Small intestine (tissue), 7 donors: ENCODE data around the gene ZNF419. TPM values are rescaled to one million over a fixed set of nuclear protein-coding genes. Genes with fewer than 3 reads are reported as not detected.
A peak's percentile ranks its signal among the peaks of the same experiment; 100 is the strongest.
"Not testable (repeated sequence)": the region's sequence is repeated elsewhere in the genome, so short reads cannot be mapped to it uniquely, and the experiment has no call there.

ENCODE experiments used
- DNase-seq, 2 donors: peaks; one replicate each; pipeline versions ENCODE4 v3.0.0 to v3.0.0-alpha.2; 2013
- FAIRE-seq: peaks from 2 replicates; lab custom pipeline; 2012; peaks lifted over from hg19 to GRCh38; lab: Jason Lieb, UNC
- H3K27ac ChIP-seq, 3 donors: one replicate each; pipeline ENCODE4 v1.5.1; 2013; ENCODE audit warnings: low read length in 2 of 3, mild to moderate bottlenecking in 2 of 3, control low read depth in 1 of 3, inconsistent platforms in 1 of 3, low read depth in 1 of 3, moderate library complexity in 1 of 3
- H3K27me3 ChIP-seq, 3 donors: one replicate each; pipeline ENCODE4 v1.6.1; 2013; ENCODE audit warnings: low read length in 3 of 3, inconsistent platforms in 1 of 3; ENCODE audit not compliant: control insufficient read depth in 3 of 3, insufficient read depth in 3 of 3
- H3K36me3 ChIP-seq, 3 donors: one replicate each; pipeline ENCODE4 v1.6.1; 2013; ENCODE audit warnings: low read length in 3 of 3, inconsistent platforms in 1 of 3, low read depth in 1 of 3, mild to moderate bottlenecking in 1 of 3, moderate library complexity in 1 of 3; ENCODE audit not compliant: control insufficient read depth in 3 of 3, insufficient read depth in 2 of 3
- H3K4me1 ChIP-seq, 3 donors: one replicate each; pipeline ENCODE4 v1.6.1; 2013; ENCODE audit warnings: low read length in 2 of 3, inconsistent platforms in 1 of 3, low read depth in 1 of 3, mild to moderate bottlenecking in 1 of 3, moderate library complexity in 1 of 3; ENCODE audit not compliant: control insufficient read depth in 3 of 3, insufficient read depth in 2 of 3
- H3K4me3 ChIP-seq, 3 donors: one replicate each; pipeline ENCODE4 v1.5.1; 2013; ENCODE audit warnings: low read length in 3 of 3, control low read depth in 1 of 3, inconsistent platforms in 1 of 3, low read depth in 1 of 3, mild to moderate bottlenecking in 1 of 3, moderate library complexity in 1 of 3
- H3K9me3 ChIP-seq, 2 donors: one replicate each; pipeline ENCODE4 v1.6.1; 2013; ENCODE audit warnings: low read depth in 1 of 2, low read length in 1 of 2; ENCODE audit not compliant: control insufficient read depth in 2 of 2, insufficient read depth in 1 of 2
- WGBS, 3 donors: extraction: QIAGEN DNeasy Blood & Tissue Kit; methylation state at CpG; one replicate each; pipeline ENCODE4 v1.1.7; 2013; 5-methylcytosine and 5-hydroxymethylcytosine counted together
- polyA plus RNA-seq, 4 donors: library from polyadenylated mRNA; stranded (reverse) in 3 of 4; unstranded in 1 of 4; fragments of 200-250 nt in 3 of 4; fragments of 120-200 nt in 1 of 4; gene quantifications; one replicate each; pipeline versions ENCODE4 v1.2.1 to v1.2.3, GENCODE V29; 2013
- donor health status: healthy with polysubstance abuse.
- donor health status: control.
- donor health status: control.
- donor health status: Bipolar disorder and iron deficiency.
- donor health status: healthy.

The ZNF419 gene
- polyA plus RNA-seq, 4 donors, result 1.6 to 12.9 (median 2.9) TPM

GRCh38 chr19:57511484-57511883 is 23.9 kb downstream of the ZNF419 start:
- Histone ChIP-seq H3K4me3 (no peak overlapping the region), H3K36me3 (peaks cover 8 to 11% (median 9%) of the 10 kb centered on the region in 3 donors), H3K27ac (no peak overlapping the region), H3K9me3 (peaks cover 3 to 38% of the 10 kb centered on the region in 2 donors), H3K4me1 (no peaks in the 10 kb centered on the region), H3K27me3 (no peaks in the 10 kb centered on the region)
- no peak for DNase-seq
- no peak for FAIRE-seq

DNA sequence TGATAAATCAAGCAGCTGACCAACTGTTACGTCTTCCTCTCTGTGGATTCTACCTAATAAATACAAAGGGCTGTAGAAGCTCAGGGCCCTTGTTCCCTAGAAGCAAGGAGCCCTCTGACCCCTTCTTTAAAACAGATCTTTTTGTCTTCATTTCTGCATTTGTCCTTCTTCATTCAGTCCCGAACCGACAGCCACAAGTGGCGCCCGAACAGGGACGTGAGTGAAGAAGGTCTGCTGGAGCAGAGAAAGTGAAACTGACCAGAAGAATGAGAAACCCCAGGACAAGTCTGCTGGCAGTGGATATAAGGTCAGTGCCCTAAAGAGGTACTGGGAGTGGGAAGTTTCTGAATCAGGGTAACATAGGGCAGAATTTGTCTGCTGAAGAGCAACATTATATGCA is 25.3 kb downstream of the ZNF419 start:
- DNase-seq, result peak in 1 of 2 donors; percentile 25

GRCh38 chr19:57515255-57515654 is 27.7 kb downstream of the ZNF419 start:
- Histone ChIP-seq H3K9me3 (peaks cover 3 to 34% of the 10 kb centered on the region in 2 donors), H3K4me1 (no peaks in the 10 kb centered on the region), H3K27ac (no peak overlapping the region), H3K27me3 (no peaks in the 10 kb centered on the region), H3K4me3 (no peak overlapping the region), H3K36me3 (peaks cover 2 to 5% (median 3%) of the 10 kb centered on the region in 3 donors)
- FAIRE-seq (no peak), DNase-seq (no peak)
- WGBS, 3 donors, result 88 to 94% (median 91%) methylated on average over 5 of the region's 5 CpGs

More for the DNA sequence above, 25.3 kb downstream of the ZNF419 start:
- Histone ChIP-seq H3K36me3 (peaks cover 2 to 5% (median 3%) of the 10 kb centered on the region in 3 donors), H3K27me3 (no peaks in the 10 kb centered on the region), H3K27ac (no peak overlapping the region), H3K4me1 (no peaks in the 10 kb centered on the region), H3K4me3 (no peak overlapping the region), H3K9me3 (peaks cover 3 to 35% of the 10 kb centered on the region in 2 donors)
- WGBS, 3 donors, result 95 to 96% (median 95%) methylated on average over 6 of the region's 6 CpGs
- no peak for FAIRE-seq

- FAIRE-seq, DNase-seq, H3K36me3 ChIP-seq, H3K27ac ChIP-seq, H3K27me3 ChIP-seq, H3K4me3 ChIP-seq, H3K4me1 ChIP-seq: not testable (repeated sequence)
- WGBS, 3 donors, result 87 to 92% (median 87%) methylated on average over 4 of the region's 4 CpGs
- peaks cover 1 to 29% of the 10 kb centered on the region in 2 donors for H3K9me3 ChIP-seq
These were observed 30.5 kb downstream of the ZNF419 start for GRCh38 chr19:57518021-57518420.

DNA sequence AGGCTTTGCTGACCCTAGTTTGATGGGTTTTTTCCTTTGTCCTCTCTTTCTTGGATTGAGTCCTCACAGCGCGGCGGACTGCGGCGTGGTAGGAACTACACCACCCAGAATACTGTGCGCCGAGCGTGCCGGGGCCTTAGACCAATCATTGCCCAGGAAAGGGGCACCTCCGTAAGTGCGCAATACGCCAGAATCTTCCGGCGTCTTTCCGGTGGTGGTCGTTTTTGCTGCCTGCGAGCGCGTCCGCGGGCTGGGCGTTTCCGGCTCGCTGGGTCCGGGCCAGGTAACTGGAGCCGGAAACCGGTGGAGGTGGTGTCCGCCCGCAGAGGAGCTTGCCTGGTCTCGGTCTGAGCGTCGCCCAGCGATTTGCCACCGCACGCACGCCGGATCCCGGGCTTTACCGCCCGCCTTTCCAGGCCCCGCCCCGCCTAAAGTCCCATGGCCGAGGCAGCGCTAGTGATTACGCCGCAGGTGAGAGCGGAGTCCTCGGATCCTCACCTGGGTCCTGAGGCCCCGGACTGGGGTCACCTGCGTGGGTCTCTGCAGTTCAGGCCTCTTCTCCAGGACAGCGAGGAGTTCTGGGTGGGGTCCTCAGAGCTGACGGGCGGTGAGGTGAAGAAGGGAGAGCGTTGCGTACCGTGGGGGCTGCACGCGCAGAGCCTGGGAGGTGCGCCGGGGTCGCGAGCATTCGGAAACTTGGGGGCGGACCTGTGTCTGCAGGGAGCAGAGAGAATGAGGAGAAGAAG is 39.8 kb downstream of the ZNF419 start, which contains the start of gene ZNF549:
TSS of gene ZNF549 (plus strand) at position 221 of the 746 bp plus-strand sequence. CDS start at position 439, 218 bp downstream.
- H3K4me1 ChIP-seq, result peaks cover 0 to 3% (median 0%) of the 10 kb centered on the region in 3 donors
- WGBS, 3 donors, result 1 to 4% (median 3%) methylated on average over 64 of the region's 64 CpGs
- DNase-seq (peak; percentile 90 to 95), FAIRE-seq (no peak)
- H3K27ac ChIP-seq, result peak within 1 kb of the TSS; percentile 69 to 81 (median 78)
- H3K36me3 ChIP-seq, result peaks cover 5 to 8% (median 7%) of the 10 kb centered on the region in 3 donors
- H3K27me3 ChIP-seq, result no peaks in the 10 kb centered on the region
- peak within 1 kb of the TSS; percentile 67 to 99 (median 79) for H3K4me3 ChIP-seq
- peaks cover 0 to 22% of the 10 kb centered on the region in 2 donors for H3K9me3 ChIP-seq

- no peaks in the 10 kb centered on the region for H3K4me1 ChIP-seq
- WGBS, 3 donors, result 98 to 99% (median 98%) methylated on average over 7 of the region's 7 CpGs
- H3K27ac ChIP-seq, result no peak overlapping the region
- no peak for DNase-seq
- no peak for FAIRE-seq
- H3K27me3 ChIP-seq, result no peaks in the 10 kb centered on the region
- H3K9me3 ChIP-seq, result peaks cover 11 to 82% of the 10 kb centered on the region in 2 donors
- no peak overlapping the region for H3K4me3 ChIP-seq
- H3K36me3 ChIP-seq, result peaks cover 32 to 38% (median 34%) of the 10 kb centered on the region in 3 donors
These were observed 50.5 kb downstream of the ZNF419 start for GRCh38 chr19:57537953-57538547.

Other genes with a start within 250 kb of the ZNF419 start
- 1 to 10 TPM in 3 of 4 donors, under 1 TPM in 1; 0.54 to 4.3 (median 1.3) TPM for gene ZNF805, start 247.1 kb upstream of the ZNF419 start, polyA plus RNA-seq
- 1 to 10 TPM in 2 of 4 donors, under 1 TPM in 2; 0.27 to 2.9 (median 1.5) TPM for gene ZNF460, start 207.3 kb upstream of the ZNF419 start, polyA plus RNA-seq
- gene ZNF543, start 167.3 kb upstream of the ZNF419 start, polyA plus RNA-seq, result 1 to 10 TPM in 2 of 4 donors, under 1 TPM in 2; 0.45 to 7.1 (median 0.91) TPM
- gene ZNF304, start 136.5 kb upstream of the ZNF419 start, polyA plus RNA-seq, result 10 to 100 TPM in 1 of 4 donors, 1 to 10 TPM in 2, under 1 TPM in 1; 0.89 to 10.3 (median 1.9) TPM
- 10 to 100 TPM in 3 of 4 donors, 1 to 10 TPM in 1; 9.2 to 17.9 (median 14.1) TPM for gene TRAPPC2B, start 124.2 kb upstream of the ZNF419 start, polyA plus RNA-seq
- gene ZNF547, start 124.2 kb upstream of the ZNF419 start, polyA plus RNA-seq, result 1 to 10 TPM in 2 of 4 donors, under 1 TPM in 2; 0.27 to 4.5 (median 0.88) TPM
- gene ZNF548, start 97.9 kb upstream of the ZNF419 start, polyA plus RNA-seq, result 10 to 100 TPM in 1 of 4 donors, 1 to 10 TPM in 3; 2.2 to 25.2 (median 4.3) TPM
- 1 to 10 TPM; 1.9 to 8.8 (median 2.9) TPM for gene ZNF17, start 76.6 kb upstream of the ZNF419 start, polyA plus RNA-seq
- gene ZNF749, start 52.4 kb upstream of the ZNF419 start, polyA plus RNA-seq, result 10 to 100 TPM in 2 of 4 donors, 1 to 10 TPM in 2; 7.6 to 17.2 (median 11.3) TPM
- 1 to 10 TPM in 1 of 4 donors, under 1 TPM in 1, not detected in 2; 0.37 to 2.6 TPM for gene VN1R1, start 30.6 kb upstream of the ZNF419 start, polyA plus RNA-seq
- 10 to 100 TPM in 1 of 4 donors, 1 to 10 TPM in 2, under 1 TPM in 1; 0.27 to 13.2 (median 2.2) TPM for gene ZNF772, start 10.2 kb upstream of the ZNF419 start, polyA plus RNA-seq
- 10 to 100 TPM in 1 of 4 donors, 1 to 10 TPM in 3; 1.3 to 10.9 (median 2.4) TPM for gene ZNF773, start 12.2 kb downstream of the ZNF419 start, polyA plus RNA-seq
- gene ZNF549, start 39.6 kb downstream of the ZNF419 start, polyA plus RNA-seq, result 10 to 100 TPM in 1 of 4 donors, 1 to 10 TPM in 2, under 1 TPM in 1; 0.89 to 11.5 (median 1.7) TPM
- 10 to 100 TPM in 1 of 4 donors, 1 to 10 TPM in 3; 1.1 to 17.1 (median 1.8) TPM for gene ZNF550, start 72.1 kb downstream of the ZNF419 start, polyA plus RNA-seq
- 1 to 10 TPM in 3 of 4 donors, under 1 TPM in 1; 0.89 to 6.4 (median 2.4) TPM for gene ZNF416, start 91.2 kb downstream of the ZNF419 start, polyA plus RNA-seq
- 1 to 10 TPM in 3 of 4 donors, not detected in 1; 1.6 to 8.0 (median 2.1) TPM for gene ZIK1, start 96.4 kb downstream of the ZNF419 start, polyA plus RNA-seq
- 1 to 10 TPM in 3 of 4 donors, under 1 TPM in 1; 0.89 to 6.2 (median 3.2) TPM for gene ZNF530, start 112.1 kb downstream of the ZNF419 start, polyA plus RNA-seq
- gene ZNF134, start 126.5 kb downstream of the ZNF419 start, polyA plus RNA-seq, result 10 to 100 TPM in 1 of 4 donors, 1 to 10 TPM in 3; 1.9 to 16.8 (median 4.3) TPM
- gene ZNF211, start 145.4 kb downstream of the ZNF419 start, polyA plus RNA-seq, result 10 to 100 TPM in 2 of 4 donors, 1 to 10 TPM in 2; 4.3 to 20.0 (median 9.7) TPM
- gene ZSCAN4, start 181.2 kb downstream of the ZNF419 start, polyA plus RNA-seq, result under 1 TPM in 2 of 4 donors, not detected in 2; 0.06 TPM
- 10 to 100 TPM in 1 of 4 donors, 1 to 10 TPM in 3; 1.1 to 11.3 (median 2.1) TPM for gene ZNF551, start 194.2 kb downstream of the ZNF419 start, polyA plus RNA-seq
- gene ZNF154, start 221.5 kb downstream of the ZNF419 start, polyA plus RNA-seq, result 10 to 100 TPM in 1 of 4 donors, 1 to 10 TPM in 1, under 1 TPM in 1, not detected in 1; 0.27 to 16.7 (median 1.4) TPM
- 10 to 100 TPM in 1 of 4 donors, 1 to 10 TPM in 3; 1.6 to 13.0 (median 2.8) TPM for gene ZNF671, start 239.9 kb downstream of the ZNF419 start, polyA plus RNA-seq